WERI-Rb-1 (cell line): Measurements from ENCODE around the gene ANG.

Experiments used
- DNase-seq: peaks from one replicate; pipeline ENCODE4 v3.0.0-alpha.2; 2020
- H3K27ac ChIP-seq: fragments of 250-450 bp; sonication (Bioruptor Pico); 2 replicates; pipeline ENCODE4 v1.5.1; 2020; ENCODE audit warnings: mild to moderate bottlenecking, moderate library complexity
- H3K27me3 ChIP-seq: fragments of 250-450 bp; sonication (Bioruptor Pico); 2 replicates; pipeline ENCODE4 v1.5.1; 2021; ENCODE audit warnings: mild to moderate bottlenecking, low read depth, moderate library complexity; ENCODE audit not compliant: insufficient read depth, severe bottlenecking
- H3K36me3 ChIP-seq: fragments of 250-450 bp; sonication (Bioruptor Pico); 2 replicates; pipeline ENCODE4 v1.5.1; 2020; ENCODE audit warnings: mild to moderate bottlenecking, moderate library complexity
- H3K4me3 ChIP-seq: 2 replicates; pipeline ENCODE4 v1.5.1; 2011; ENCODE audit warnings: low read depth, mild to moderate bottlenecking, control low read depth, low read length
- H3K9me3 ChIP-seq: fragments of 250-450 bp; sonication (Bioruptor Pico); 2 replicates; pipeline ENCODE4 v1.5.1; 2021; ENCODE audit warnings: mild to moderate bottlenecking, moderate library complexity; ENCODE audit not compliant: severe bottlenecking
- TF ChIP-seq, protein P1 (sequence below): IDR thresholded peaks from 2 replicates; pipeline ENCODE4 v1.5.1; 2011; ENCODE audit warnings: low read depth, mild to moderate bottlenecking, control low read depth, inconsistent platforms, low read length

ANG gene

DNA sequence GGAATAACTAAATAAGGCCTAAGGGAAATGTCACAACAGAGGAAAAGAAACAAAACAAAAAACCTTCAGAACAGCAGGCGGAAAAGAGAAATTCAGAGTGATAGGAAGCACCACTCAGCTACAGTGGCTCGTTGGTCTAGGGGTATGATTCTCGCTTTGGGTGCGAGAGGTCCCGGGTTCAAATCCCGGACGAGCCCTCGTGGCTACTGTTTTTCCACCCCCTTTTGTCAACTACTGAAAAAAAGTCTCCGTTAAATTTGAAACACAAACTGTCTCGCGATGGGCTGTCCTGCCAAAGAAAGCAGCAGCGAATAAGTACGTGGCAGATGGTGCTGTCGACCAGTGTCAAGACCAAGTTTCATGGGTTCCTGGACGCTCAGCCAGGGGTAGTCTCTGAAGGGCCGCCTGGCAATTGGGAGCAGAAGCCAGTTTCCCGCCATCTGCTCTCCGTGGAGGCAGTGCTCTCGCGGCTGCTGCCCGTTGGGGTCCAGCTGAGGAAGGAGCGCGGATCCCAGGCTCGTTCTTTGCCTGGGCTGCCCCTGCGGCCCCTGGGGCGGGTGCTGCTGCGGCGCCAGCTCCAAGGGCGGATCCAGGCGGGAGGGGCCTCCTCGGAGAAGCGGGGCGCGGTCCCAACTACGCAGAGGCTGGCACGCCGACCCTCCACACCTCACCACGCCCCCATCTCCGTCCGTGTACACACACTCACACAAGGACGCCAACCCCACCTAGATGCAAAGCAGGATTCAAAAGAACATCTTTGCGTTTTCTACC lies 4.5 kb upstream of the ANG start, which contains the start of gene RNASE4:
Gene RNASE4, plus strand, starts transcription at position 670 of the 771 bp plus-strand sequence. CDS start 14,812 bp downstream, outside the sequence.
- Histone ChIP-seq H3K4me3 (no peak within 1 kb of the TSS), H3K36me3 (no peaks in the 10 kb centered on the region), H3K27me3 (peaks cover 98% of the 10 kb centered on the region), H3K27ac (no peak within 1 kb of the TSS), H3K9me3 (peaks cover 29% of the 10 kb centered on the region)
- no peak for DNase-seq
- TF ChIP-seq, protein P1, sequence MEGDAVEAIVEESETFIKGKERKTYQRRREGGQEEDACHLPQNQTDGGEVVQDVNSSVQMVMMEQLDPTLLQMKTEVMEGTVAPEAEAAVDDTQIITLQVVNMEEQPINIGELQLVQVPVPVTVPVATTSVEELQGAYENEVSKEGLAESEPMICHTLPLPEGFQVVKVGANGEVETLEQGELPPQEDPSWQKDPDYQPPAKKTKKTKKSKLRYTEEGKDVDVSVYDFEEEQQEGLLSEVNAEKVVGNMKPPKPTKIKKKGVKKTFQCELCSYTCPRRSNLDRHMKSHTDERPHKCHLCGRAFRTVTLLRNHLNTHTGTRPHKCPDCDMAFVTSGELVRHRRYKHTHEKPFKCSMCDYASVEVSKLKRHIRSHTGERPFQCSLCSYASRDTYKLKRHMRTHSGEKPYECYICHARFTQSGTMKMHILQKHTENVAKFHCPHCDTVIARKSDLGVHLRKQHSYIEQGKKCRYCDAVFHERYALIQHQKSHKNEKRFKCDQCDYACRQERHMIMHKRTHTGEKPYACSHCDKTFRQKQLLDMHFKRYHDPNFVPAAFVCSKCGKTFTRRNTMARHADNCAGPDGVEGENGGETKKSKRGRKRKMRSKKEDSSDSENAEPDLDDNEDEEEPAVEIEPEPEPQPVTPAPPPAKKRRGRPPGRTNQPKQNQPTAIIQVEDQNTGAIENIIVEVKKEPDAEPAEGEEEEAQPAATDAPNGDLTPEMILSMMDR: no peak

DNA sequence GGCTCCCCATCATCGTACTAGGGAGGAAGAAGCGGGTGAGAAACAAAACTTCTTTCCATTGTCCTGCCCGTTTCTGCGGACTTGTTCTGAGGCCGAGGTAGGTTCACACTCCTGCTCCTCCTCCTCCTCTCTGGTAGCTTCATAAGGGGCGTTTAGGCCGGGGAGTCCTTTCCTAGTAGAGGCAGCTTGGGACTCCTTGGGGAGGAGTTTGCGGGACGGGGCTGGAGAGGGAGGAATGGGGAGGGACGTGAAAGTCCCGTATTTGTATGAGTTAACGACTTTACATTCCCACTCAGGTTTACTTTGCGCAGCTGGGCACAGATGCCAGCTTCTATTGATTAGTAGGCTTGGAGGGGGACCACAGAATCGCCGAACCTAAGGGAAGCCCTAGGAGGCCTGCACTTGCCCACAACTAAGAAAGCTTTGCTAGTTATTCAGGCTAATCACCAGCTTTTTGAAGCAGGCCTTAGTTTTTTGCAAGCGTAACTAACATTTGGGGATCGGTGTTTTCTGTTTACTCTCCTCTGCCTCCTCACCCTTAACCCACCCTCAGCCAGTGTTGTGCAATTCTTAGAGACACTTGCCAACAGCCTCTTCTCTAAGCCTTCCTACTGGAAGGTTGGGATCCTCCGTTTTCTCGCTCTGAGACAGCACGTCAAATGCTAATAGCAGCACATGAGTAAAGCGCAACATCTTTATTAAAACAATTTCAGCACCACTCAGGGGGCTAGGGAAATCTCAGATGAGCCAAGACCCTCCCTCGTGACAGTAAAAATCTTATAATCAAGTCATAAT lies 3.7 kb upstream of the ANG start:
- peaks cover 98% of the 10 kb centered on the region for H3K27me3 ChIP-seq
- DNase-seq: no peak
- peaks cover 29% of the 10 kb centered on the region for H3K9me3 ChIP-seq
- TF ChIP-seq, protein P1: no peak
- H3K4me3 ChIP-seq: no peak overlapping the region
- no peaks in the 10 kb centered on the region for H3K36me3 ChIP-seq
- H3K27ac ChIP-seq: no peak overlapping the region

DNA sequence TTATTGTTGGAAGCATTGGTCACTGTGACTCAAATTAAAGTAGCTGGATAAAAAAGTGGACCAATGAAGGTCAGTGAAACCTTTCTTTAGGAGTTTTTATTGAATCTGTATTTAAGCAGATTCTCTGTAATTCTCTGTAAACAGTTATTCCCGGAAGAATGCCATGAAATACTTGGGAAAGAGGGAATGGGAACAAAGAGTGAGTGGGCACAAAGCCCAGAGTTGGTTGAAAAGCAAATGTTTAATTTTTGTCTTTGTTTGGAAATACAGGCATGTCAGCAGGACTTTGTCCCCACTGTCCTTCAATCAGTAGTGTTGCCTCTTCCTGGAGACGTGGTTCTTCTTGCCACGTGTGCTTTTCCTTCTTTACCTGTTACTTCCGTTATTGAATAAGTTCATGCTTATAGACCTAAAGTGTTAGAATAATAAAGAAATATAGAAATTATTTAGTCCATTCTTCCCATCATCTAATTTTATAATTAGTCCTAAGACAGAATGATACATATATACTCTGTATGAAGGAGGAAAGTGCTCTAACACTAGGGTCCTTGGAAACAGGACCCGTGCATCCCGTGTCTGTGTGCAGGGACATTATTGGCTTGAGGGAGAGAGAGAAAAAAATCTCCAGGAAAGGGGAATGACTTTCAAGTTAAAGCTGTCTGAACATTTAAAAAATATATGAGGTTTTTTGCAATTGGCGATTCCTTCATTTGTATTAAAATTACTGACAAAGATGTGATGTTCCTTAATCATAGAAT lies 2.0 kb upstream of the ANG start:
- H3K4me3 ChIP-seq: no peak overlapping the region
- DNase-seq: no peak
- H3K9me3 ChIP-seq: peaks cover 26% of the 10 kb centered on the region
- H3K27ac ChIP-seq: no peak overlapping the region
- TF ChIP-seq, protein P1: no peak
- no peaks in the 10 kb centered on the region for H3K36me3 ChIP-seq
- peaks cover 94% of the 10 kb centered on the region for H3K27me3 ChIP-seq

DNA sequence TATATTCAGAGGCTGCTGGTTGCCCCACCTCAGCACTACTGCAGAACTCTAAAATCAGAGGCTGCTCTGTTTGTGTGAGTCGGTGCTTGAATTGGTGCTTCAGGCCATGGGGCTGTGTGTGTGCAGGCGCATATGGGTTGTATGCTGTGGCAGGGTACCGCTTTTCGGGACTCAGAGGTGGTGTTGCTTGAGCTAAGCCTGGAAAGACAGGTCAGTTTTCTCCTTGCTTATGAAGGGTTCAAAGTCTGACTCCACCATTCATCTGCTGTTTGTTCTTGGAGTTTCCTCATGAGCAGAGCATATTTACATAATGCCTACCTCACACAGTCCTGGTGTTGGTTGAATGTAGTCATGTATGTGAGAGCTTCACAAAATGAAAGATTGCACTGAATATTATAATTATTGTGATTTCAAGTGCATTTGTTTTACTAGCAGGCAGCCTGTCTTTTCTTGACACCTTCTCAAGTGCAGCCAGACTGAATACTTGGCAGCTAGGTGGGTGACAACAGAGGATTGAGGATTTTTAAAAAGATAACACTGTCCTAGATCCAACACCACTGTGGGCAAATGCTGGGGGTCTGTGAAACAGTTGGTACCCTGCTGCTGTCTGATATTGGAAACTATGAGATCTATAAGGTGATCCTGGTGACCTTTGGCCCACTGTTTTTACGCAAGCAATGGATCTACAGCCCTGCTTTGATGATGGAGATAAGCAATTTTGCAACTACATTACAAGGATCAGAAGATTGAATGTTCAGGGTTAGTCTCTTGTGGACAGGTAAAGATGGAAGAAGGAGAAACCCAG lies 1.0 kb upstream of the ANG start:
- Histone ChIP-seq H3K9me3 (peaks cover 25% of the 10 kb centered on the region), H3K27me3 (peaks cover 94% of the 10 kb centered on the region), H3K4me3 (no peak overlapping the region), H3K27ac (no peak overlapping the region), H3K36me3 (no peaks in the 10 kb centered on the region)
- DNase-seq: no peak
- TF ChIP-seq, protein P1: no peak
